GM21786 (cell line): Measurements from ENCODE around the gene DPYD.

Experiments used
- ATAC-seq: cut with Tn5 transposase; IDR thresholded peaks from one replicate; pipeline ENCODE4 v1.9.1; 2021; ENCODE audit not compliant: unreplicated experiment

DPYD gene

DNA sequence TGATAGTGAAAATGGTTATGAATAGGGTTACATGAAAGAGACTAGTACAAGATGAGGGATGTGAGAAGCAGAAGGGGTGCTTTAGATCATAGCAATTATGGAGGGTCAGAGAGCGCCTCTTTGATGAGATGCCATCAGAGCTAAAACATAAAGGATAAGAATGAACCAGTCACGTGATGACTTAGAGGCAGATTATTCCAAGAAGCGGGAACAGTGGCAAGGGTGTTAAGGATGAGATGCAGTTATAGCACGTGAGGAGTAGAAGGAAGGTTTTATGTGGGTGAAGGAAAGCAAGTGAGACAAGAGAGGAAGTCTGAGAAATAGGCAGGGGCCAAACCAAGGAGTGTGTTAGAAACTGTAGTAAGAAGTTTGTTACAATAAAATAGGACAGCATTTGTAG lies 360.1 kb downstream of the DPYD start:
- no peak for ATAC-seq

DNA sequence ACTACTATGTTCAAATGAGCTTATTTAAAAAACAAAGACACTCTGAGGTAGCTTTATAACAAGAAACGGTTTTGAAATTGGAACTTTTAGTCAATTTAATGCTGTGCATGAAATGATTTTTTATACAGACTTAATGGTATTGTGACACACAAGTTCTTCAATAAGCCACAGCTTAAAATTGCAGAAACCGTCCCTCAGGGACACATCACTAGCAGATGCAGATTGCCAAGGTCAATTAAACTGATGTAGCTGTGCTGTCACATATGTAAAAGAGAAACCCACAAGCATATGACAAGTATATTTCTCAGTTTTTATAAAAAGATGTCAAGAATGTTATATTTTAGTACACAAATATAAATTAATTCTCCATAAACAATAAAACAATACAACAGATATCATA lies 366.9 kb downstream of the DPYD start:
- ATAC-seq = no peak

GRCh38 chr1:97551113-97551512 lies 369.7 kb downstream of the DPYD start:
- no peak for ATAC-seq

DNA sequence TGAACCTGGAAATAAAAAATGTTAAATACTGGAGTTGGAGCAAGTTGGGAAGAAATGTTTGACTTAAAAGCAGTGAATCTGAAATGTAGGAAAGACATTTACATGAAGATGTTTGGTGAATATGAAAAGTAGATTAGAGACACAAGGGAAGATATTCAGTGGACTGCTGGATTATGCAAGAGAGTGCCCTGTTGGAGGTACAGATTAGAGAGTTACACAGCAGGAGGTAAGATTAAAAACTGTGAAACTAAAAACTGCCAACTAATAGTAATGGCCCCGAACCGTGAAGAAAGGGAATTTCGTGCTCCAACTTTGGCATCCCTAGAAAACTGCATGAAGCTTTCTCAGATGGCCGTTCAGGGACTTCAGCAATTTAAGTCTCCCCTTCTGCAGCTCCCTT lies 375.4 kb downstream of the DPYD start:
- ATAC-seq = no peak

DNA sequence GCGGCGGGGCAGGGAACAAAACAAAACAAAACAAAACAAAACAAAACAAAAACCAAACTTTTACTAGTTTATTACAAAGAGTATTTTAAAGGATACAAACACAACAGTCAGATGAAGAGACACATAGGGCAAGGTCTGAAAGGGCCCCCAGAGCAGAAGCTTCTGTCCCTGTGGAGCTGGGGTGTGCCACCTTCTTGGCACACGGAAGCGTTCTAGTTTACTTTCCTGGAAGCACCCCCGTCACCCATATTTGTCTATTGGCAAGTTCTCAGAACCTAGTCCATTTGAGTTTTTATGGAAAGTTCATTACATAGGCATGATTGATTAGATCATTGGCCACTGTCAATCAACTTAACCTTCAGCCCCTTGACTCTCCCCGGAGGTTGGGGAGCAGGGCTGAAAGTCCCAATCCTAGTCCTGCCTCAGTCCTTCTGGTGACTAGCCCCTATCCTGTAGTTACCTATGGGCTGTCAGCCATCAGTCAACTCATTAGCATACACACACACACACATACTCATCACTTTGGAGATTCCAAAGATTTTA lies 380.4 kb downstream of the DPYD start:
- ATAC-seq = no peak

- ATAC-seq = no peak
Measured at GRCh38 chr1:97538113-97538512, 382.7 kb downstream of the DPYD start.

- ATAC-seq = no peak
Measured at GRCh38 chr1:97533358-97533757, 387.5 kb downstream of the DPYD start.

- no peak for ATAC-seq
Measured at GRCh38 chr1:97529600-97529999, 391.2 kb downstream of the DPYD start.

- no peak for ATAC-seq
Measured at GRCh38 chr1:97524211-97524610, 396.6 kb downstream of the DPYD start.

GRCh38 chr1:97516588-97516987 lies 404.2 kb downstream of the DPYD start:
- no peak for ATAC-seq

GRCh38 chr1:97508653-97509218 lies 412.1 kb downstream of the DPYD start:
- ATAC-seq = no peak

GRCh38 chr1:97507863-97508262 lies 413.0 kb downstream of the DPYD start:
- no peak for ATAC-seq

- no peak for ATAC-seq
Measured at GRCh38 chr1:97506368-97506767, 414.5 kb downstream of the DPYD start.

DNA sequence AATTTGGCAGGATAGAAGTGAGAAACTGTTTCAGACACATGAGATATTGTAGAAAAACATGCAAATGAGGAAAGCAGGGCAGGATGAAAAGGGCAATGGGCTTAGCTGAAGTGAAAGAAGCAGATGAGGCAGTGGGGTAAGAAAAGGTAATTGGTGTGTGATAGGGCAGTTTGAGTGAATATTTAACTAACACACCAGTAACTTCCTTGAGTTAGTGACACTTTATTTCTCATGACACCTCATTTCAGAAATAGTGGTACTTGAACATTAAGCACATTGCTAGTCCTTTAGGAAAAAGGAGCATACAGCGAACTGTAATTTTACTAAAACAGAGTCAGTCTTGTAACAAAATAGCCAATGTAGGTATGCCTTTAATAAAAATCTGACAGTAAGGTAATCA lies 415.0 kb downstream of the DPYD start:
- ATAC-seq = peak; percentile 91

DNA sequence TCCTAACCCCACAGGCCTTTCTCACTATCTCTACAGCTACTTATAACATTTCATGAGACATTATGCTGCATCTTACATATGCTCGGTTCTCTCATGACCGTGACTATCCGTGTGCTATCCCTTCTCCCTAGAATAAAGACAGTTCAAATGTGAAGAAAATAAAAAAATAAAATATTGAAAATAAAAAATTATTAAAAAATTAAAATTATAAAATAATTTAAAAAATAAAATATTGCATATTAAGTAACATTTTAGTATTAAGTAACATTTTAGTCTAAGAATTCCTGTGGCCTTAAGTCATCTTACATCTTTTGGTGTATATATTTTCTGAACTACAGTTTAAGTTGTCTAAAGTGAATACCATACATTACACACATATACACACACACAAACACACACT lies 415.5 kb downstream of the DPYD start:
- ATAC-seq = peak; percentile 11

DNA sequence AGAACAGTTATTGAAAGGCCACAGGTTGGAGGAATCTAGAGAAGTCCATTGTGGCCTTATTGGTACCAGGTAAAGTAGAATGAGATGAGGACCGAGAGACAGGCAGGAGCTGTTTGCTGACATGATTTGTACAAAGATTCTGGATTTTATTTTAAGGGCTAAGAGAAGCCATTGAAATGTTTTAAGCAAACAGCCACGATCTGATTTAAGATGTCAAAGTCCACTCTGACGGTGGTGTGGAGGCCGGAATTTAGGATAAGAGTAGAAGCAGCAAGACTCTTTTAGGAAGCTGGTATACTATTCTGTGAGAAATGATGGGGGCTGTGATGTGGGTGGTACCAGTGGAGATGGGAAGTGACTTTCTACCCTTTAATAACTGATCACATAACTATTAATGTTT lies 418.5 kb downstream of the DPYD start:
- no peak for ATAC-seq

- ATAC-seq = no peak
Measured at GRCh38 chr1:97501628-97502027, 419.2 kb downstream of the DPYD start.

GRCh38 chr1:97500760-97501159 lies 420.1 kb downstream of the DPYD start:
- ATAC-seq = no peak

GRCh38 chr1:97499667-97500066 lies 421.2 kb downstream of the DPYD start:
- ATAC-seq = no peak

GRCh38 chr1:97489834-97490233 lies 431.0 kb downstream of the DPYD start:
- peak; percentile 59 for ATAC-seq

DNA sequence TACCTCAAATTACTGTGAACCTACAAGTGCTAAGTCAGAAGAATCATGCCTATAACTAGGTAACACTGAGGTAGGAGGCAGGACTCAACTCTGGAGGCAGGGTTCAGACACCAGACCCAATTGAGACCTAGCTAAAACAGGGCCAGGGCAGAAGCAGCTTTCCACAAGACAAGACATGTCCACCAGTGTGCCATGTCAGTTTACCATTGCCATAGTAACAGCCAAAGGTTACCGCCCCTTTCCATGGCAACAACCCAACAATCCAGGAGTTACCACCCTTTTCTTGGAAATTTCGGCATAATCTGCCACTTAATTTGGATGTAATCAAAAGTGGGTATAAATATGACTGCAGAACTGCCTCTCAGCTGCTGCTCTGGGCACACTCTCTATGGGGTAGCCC lies 432.3 kb downstream of the DPYD start:
- ATAC-seq = no peak

GRCh38 chr1:97482022-97482421 lies 438.8 kb downstream of the DPYD start:
- ATAC-seq = no peak

DNA sequence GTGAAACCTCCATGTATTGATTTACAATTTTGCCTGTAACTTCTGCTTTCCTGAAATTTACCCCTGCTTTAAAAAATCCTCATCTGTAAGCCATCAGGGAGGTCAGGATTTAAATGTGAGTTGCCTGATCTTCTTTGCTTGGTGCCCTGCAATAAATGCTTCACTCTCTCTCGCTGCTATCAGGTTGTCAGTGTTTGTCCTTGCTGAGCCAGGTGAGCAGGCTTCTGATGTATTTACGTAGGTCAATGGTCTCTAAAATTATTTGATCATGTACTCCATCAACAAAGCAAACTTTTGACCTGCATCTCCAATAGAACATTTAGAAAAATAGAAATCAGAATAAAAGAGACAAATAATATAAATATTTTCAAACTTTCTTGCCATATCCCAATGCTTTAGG lies 453.4 kb downstream of the DPYD start:
- no peak for ATAC-seq
